HG03196 (cell line): Measurements from ENCODE around the gene FOXP1.

ENCODE experiments used
- ATAC-seq: cut with Tn5 transposase; IDR thresholded peaks from one replicate; pipeline ENCODE4 v1.9.1; 2021; ENCODE audit not compliant: unreplicated experiment

Gene FOXP1

DNA sequence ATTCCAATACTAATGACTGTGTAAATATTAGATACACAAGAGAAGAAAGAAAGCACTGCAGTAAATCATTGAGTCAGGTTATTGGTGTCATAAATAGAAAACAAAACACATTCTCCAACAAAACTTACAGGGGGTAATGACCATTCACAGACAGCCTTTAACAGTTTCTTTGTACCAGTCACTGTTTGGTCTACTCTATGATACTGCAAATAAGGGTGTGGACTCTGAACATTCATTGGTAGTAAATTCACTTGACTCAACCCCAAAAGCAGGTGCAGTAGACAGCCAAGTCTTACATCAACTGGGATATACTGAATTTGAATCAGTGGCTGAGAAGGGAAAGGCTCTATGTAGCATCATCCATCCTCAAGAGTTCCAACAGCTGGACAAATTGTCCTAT, 463.5 kb downstream of the FOXP1 start:
- no peak for ATAC-seq

DNA sequence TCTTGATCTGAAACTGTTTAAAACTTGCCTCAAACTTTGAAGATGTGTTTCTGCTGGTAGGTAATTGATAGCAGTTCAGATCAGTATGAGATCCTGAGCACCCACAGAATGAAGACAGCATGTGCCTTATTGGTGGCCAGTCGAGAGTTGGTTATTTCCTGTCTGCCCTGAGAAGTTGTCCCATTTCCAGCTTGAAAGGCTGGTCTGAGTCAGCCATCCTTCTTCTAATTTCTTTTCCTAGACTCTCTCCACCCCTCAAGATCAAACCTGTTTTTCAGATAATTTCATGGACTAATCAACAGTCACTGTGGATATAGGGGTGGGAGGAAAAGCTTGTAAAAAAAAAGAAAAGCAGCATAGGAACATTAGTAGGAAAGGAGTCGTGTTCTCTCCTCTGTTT, 464.4 kb downstream of the FOXP1 start:
- ATAC-seq, result no peak

DNA sequence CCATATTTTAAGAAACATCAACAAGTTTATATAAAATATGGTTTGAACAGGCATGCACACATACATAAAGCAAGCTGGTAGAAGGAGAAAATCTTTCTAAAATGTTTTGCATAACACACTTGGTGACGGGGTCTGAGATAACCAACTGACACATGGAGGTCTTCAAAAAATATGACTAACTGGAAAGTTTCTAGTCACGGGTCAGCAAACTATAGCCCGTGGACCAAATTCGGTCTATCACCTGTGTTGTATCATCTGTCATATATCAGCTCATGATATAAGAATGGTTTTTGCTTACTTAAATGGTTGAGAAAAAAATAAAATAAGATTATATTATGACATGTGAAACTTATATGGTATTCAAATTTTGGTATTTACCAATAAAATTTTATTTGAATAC, 465.1 kb downstream of the FOXP1 start:
- ATAC-seq, result no peak

DNA sequence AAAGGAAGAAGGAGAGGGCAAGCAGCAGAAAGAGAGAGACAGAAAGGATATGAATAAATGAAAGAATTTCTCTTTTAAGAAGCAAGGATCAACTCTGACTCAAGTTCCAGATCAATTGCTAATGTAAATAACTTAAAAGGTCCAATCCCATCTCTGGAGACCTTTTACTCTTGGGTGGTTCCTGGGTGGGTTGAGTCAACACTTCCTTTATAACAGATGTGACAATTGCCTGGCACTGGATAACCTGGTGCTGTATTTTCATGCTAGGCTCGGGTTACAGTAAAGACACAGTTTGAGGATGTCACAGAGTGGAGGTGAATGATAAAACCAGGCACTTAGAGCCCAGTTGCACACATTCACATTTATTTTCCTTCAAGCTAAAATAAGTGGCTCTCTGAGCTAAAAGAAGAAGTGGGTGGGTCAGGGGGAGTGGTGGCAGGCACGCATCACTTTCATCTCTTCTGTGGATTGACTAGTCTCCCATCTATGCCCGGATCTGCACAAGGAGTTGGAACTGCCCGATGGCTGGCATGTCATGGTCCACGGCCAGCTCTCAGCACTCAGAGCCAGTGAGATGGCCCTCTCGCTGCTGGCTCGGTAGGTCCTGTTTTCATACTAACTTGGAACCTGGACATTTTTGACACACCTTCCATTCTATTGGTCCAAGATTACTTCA, 465.8 kb downstream of the FOXP1 start:
- ATAC-seq, result no peak

DNA sequence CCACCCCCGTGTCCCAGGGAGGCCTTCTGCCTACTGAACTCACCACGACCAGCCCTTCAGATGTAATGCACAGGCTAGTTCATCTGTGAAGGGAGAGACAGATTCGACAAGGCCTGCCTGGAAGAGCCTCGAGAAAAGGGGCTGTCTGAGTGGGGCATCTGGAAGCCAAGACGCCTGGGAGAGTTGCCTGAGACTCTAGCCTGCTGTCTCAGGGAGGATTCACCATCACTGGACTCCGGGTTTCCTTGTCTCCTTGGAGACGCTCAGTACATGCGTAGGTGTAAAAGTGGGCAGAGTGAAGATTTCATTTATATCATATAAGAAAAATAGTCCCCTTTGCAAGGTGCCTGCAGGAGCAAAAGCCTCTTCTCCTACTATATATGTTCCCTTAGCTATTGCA, 468.9 kb downstream of the FOXP1 start:
- ATAC-seq, result no peak

DNA sequence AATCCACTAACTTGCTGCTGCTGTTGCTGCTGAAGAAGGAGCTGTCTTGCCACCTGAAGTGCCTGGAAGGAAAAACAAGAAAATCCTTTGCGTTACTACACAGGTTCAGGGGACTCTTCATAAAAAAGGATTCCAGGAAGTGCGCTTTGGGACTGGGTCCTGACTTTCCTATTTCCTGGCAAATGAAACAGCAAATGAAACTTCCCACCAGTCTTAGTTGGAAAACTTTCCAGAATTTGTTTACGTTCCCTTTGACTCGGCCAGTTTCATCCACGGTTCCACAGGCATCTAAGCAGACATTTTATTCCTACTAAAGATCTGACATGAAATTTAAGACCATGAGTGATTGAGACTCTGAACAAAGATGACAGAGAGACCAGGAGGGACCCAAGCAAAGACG, 471.0 kb downstream of the FOXP1 start:
- no peak for ATAC-seq

DNA sequence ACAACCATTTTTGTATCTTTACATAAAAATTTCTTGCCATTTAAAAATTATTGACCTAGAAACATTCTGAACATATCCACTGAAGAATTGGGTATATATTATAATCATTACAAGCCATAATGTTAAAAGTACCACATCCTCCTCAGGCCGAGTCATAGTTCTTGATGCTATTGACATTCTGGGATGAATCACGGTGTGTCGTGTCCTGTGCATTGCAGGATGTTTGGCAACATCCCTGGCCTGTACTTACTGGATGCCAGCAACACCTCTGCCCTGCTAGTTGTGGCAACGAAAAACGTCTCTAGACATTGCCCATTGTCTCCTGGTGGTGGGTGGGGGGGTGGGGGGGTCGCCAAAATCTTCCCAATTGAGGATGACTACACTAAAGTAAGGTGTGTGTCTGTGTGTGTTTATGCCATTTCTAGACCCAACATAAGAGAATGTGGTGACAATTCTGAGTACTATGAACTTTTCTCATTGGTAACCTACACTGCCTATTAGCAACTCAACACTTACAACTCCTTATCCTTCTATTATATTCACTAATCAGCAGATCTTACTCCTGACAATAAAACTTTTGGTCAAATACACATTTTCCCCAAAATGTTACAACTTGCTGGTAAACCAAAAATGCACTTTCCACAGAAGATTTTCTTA, 471.6 kb downstream of the FOXP1 start:
- no peak for ATAC-seq

DNA sequence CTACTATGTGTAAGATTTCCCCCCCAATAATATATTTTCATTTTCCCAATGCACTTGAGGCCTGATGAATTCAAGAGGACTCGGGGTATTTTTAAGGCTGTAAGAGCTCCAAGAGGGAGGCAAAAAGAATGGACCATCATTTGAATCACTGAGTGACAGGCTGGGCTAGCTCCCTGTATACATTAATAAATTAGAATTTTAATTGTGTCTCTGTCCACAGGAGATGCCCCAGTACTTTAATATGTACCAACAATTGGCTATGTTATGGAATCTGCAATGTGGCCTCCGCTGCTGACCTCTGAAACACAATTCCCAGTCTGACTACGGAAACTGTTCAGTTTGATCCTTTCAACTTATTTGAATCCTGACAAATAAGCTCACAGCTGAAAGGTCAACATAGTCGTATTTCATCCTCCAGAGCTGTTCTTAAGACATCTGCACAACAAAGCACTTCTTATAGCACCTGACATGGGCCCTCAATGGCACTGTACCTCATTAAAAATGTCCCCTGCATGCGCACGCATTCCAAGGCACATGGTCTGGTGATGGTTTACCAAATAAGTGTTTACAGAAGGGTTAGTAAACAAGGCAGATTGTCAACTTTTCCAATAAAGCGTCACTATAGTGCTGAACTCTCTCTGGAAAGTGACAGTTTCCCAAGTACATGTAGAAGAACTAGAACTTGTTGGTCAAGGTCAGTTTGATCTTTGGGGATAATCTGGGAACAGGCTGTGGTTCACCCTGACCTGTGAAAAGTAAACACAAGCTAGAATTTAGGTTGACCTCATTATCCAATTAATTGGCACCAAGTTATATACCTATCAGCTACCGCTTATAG, 472.9 kb downstream of the FOXP1 start:
- no peak for ATAC-seq

DNA sequence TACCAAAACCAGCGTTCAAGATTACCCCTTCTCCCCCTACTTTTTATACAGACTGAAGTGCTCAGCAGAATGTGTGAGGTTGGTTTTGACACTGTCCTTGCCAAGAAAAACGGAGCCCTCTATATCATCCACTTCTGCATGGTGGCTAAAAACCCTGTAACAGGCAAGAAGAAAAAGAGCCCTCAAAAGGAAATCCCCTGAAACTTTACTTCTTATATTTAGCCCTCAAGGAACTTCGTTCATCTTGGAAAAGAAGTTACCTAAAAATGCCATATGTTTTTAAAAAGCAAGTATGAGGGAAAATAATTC, 473.6 kb downstream of the FOXP1 start:
- no peak for ATAC-seq

DNA sequence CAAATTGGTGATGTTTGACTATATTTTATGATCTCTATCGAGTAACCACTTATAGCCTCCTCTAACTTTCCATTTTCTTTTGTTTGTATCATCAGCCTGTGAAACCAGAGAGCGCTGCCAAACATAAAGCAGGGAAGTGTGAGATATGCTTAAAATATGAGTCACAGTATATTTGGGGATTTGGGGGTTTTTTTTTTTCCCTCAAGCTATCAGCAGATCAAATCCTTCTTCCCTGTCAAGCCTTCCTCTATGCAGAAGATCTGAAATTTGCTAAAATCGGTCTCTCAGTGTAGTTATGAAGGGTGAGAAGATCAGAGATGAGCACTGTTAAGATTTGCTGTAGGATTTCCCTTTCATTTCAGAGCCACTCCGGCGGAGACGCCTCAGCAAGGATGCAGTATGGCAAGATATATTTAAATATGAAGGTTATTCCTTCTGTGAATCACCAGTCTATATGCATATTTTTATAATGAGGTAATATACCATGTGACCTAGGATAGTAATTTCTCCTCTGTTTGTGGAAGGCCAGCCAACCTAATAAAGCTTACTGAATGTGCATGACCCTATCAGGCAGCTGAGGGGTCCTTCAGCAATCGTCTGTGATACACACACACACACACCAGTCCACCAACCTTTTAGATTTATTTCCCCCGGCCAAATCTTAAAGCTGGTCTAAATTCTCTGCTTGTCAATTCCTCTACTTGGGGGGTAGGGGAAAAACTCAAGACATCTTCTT, 474.1 kb downstream of the FOXP1 start:
- ATAC-seq, result no peak

DNA sequence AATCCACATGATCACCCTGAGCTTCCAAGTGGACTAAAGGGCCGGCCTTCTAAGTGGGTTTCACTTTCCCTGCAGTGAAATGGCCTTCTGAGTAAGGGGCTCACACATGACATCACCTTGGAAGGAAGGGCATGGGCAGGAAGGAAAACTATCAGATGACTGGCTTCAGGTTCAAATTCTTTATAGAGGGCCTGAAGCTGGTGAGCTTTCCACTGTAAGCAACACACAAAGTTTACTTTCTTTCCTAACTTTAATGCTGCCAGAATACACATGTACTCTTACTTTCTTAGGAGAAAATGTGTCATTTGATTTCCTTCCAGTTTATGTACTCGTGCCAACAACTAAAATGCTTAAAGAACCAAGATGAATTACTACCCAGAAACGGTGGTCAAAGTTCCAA, 475.6 kb downstream of the FOXP1 start:
- ATAC-seq, result no peak

DNA sequence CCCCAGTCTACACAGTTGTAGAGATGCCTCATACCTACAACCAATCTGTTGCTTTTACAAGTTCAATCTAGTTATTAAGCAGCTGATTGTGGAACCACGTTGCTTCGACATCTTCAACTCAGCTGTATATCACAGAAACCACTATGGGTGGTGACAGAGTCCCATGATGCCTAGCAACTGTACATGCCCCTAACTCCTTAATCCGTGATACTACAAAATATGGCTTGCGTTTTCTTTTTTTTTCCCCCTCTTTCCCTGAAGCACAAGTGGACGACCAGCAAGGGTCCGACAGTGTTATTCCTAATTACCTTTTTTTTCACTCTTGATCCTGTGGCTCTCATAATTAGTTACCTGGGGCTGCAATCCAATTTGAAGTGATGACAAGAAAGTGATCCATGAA, 478.6 kb downstream of the FOXP1 start:
- ATAC-seq, result no peak

DNA sequence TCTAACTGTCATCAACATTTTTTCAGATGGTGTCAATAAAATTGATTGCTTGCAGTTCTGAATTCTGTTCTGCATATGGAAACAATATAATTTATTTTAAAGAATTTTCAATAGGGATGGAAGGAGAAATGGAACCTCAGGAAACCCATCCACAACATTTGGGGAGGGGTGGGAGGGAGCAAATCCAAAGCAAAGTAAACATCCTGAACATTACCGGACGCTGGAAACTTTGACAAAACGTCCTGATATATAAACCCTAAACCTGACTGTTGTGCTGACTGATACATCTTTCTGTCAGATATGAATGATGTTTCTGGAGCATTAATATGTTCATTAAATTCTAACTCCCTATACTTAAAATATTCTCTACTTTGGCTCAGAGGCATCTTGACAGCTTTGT, 479.0 kb downstream of the FOXP1 start:
- no peak for ATAC-seq

DNA sequence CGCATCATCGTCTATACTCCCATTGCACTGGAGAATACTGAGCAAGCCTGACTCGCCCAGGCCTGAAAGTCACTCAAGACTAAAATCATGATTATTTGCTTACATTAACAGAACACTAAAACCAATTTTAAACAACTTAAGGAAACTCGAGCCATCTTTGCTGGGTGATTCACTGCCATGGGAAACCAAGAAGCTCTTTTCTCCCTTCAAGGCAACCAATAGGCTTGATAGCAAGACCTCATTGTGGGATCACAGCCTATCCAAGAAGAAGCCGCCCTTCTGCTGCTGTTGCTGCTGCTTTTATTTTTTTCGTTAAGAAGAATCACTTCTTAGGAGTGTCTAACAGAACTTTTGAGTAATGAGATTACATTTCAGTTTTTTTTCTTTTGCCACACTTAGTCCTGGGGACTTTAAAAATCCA, 479.4 kb downstream of the FOXP1 start:
- no peak for ATAC-seq

DNA sequence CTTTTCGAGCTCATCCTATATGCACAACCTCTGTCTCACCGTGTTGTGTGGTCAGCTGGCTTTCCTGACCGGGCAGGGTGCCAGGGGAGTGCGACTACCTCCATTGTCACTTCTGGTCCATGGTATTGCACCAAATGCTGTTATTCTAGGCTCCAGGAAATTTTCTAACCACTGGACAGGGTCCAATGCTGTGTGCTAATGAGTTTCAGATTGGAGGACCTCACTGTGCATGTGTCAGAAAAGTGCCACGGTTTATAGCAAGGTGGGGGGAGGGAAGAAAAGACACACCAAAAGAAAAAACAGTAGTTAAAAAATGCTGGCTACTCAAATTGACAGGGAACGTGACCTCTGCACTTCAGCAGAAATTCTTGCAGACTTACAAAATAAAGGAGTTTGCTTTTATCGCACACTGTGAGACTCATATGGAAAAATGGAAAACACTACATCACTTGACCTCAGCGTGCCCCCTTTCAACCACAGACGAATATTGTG, 480.1 kb downstream of the FOXP1 start:
- no peak for ATAC-seq

DNA sequence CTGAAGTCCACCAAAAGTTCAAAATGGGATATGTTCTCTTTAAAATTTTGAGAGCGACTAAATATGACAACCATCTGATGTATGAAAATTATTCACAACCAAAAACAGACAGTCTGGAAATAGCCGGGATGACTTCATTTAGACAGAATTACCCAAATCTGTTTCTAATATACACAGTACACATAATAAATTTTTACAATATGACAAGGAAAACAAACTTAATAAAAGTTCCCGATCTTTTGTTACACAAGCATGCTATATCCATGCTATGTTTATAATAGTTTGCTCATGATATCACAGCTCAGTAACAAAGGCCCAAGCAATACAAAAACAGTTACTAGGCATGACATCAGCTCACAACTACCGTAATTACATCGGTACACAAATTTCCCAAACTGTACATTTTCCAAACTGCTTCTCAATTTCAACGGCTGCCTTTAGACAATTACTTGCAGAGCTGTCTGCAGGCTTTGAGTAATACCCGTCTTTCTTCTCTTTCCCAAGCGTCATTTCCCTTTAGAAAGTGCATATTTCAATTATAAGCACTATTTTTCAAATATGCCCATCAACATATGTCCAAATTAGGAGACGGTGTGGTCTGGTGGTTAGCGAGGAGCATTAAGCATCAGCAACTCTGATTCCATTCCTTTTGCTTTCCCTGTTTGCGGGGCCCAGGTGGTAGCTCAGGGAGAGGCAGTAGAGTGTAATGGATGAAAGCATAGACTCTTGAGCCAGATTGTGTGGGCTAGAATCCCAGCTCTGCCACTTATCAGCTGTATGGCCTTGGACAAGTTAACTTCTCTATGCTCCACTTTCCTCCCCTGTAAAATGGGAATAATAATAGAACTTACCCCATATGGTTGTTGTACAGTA, 481.2 kb downstream of the FOXP1 start:
- no peak for ATAC-seq

DNA sequence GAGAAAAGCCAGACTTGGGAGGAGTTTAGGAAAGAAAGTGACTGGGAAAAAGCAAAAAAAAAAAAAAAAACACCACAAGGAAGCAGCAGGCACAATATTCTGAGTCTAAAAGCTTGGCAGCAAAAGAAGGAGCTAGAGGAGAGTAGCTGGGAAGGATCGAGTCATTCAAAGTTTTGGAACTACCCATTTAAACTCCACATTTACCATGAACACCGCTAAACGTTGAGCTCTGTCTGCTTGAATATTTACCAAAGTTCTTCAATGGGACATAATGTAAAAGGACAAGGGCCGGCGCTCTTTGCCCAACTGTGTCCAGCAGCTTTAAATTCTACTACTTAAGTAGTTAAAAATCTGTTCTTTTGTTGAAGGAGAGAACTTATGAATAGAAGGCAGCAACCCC, 481.9 kb downstream of the FOXP1 start:
- ATAC-seq, result no peak

DNA sequence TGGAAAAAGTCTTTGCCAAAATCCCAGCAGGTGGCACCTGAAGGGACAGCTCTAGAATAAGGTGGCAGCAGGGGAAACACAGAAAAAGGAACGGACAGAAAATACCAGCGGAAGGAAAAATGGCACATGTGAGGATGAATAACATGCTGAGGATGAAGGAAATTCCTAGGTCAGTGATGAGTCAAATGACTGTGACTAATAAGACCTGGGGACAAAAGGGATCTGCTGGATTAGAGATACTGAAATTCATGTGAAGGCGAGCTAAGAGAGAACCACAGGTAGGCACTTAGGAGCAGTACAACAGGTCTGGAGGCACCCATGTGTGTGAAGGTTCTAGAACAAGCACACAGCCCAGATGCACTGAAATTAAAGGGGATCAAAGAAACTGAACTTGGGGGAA, 482.5 kb downstream of the FOXP1 start:
- ATAC-seq, result no peak

DNA sequence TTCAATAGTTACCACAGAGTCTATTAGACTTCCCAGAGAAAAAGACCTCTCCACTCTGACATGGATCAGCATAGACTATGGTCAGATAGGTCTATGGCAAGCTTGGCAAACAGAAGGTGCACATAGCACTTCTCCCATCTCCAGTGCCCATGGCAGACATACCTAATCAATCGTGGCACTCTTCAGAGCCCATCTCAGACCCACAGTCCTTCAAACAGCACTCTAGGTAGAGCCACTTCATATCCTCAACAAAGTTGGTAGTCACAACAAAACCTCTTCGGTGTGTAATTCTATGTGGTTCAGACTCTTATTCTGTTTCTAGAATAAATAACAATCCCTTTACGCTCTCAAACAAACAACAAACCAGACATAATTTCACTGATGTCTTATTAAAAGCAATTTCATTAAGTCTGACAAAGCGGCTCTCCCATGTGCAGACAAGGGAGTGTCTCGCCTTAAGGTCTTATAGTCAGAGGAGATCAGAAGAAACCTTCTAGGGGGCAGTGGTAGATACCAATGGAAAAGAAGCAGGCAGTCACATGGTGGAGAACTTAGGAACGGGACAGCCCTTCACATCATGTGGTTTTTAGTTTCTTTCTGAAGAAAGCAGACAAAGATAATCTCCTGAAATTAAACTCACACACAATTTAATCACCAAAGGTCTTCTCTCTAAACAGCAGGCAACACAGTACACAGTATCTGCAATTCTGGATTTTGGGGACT, 483.4 kb downstream of the FOXP1 start:
- ATAC-seq, result no peak

DNA sequence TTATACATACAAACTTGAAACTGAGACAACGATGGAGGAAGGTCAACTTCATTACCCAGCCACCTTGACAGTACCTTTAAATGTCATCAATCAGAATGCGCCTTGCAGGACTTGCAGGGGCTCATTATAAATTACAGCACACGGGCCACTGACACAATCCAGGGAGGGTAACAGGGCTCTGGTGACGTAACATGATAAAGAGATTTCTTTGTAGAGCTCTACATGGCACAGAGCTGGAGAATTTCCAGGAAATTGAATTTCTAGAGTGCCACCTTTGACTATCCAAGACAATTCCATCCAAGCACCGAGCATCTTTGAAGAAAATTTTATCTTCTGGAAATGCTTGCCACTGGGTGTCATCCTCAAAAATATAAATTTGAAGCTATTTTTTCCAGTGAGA, 486.0 kb downstream of the FOXP1 start:
- ATAC-seq, result no peak
